Activated naive CD8-positive, alpha-beta T cell treated with anti-CD3 and anti-CD28 coated beads for 36 hours (primary cell): Measurements from ENCODE around the gene ADGRV1. TPM values are rescaled to one million over a fixed set of nuclear protein-coding genes. Genes with fewer than 3 reads are reported as not detected.
"Not testable (repeated sequence)": the region's sequence is repeated elsewhere in the genome, so short reads cannot be mapped to it uniquely, and the experiment has no call there.

ENCODE experiments used
- DNase-seq: peaks from one replicate; pipeline ENCODE4 v3.0.0; 2021
- H3K27ac Mint-ChIP-seq: one replicate; pipeline ENCODE4 v1.8.0; 2022; ENCODE audit warnings: mild to moderate bottlenecking, moderate library complexity, mixed read lengths
- H3K27me3 Mint-ChIP-seq: one replicate; pipeline ENCODE4 v1.8.0; 2022; ENCODE audit warnings: mild to moderate bottlenecking, mixed read lengths
- H3K36me3 Mint-ChIP-seq: one replicate; pipeline ENCODE4 v1.8.0; 2021; ENCODE audit warnings: mild to moderate bottlenecking, mixed read lengths
- H3K4me1 Mint-ChIP-seq: one replicate; pipeline ENCODE4 v1.8.0; 2021; ENCODE audit warnings: mixed read lengths
- H3K4me3 Mint-ChIP-seq: one replicate; pipeline ENCODE4 v1.8.0; 2022; ENCODE audit warnings: mild to moderate bottlenecking, moderate library complexity, mixed read lengths
- H3K9me3 Mint-ChIP-seq: one replicate; pipeline ENCODE4 v1.8.0; 2022; ENCODE audit warnings: mixed read lengths
- total RNA-seq, 2 experiments: library from RNA; stranded (reverse); gene quantifications; one replicate each; pipeline ENCODE4 v1.2.3, GENCODE V29; 2021

Gene ADGRV1
- total RNA-seq, 2 experiments from 2014 or later, result 0.14 TPM; not detected in 1

GRCh38 chr5:90640484-90641059 is 82.0 kb downstream of the ADGRV1 start:
- H3K9me3 Mint-ChIP-seq, result no peaks in the 10 kb centered on the region
- no peak overlapping the region for H3K4me3 Mint-ChIP-seq
- H3K36me3 Mint-ChIP-seq, result no peaks in the 10 kb centered on the region
- H3K4me1 Mint-ChIP-seq, result no peaks in the 10 kb centered on the region
- no peak overlapping the region for H3K27ac Mint-ChIP-seq
- peaks cover 5% of the 10 kb centered on the region for H3K27me3 Mint-ChIP-seq
- DNase-seq, result no peak

GRCh38 chr5:90641528-90641927 is 82.9 kb downstream of the ADGRV1 start:
- H3K36me3 Mint-ChIP-seq, result no peaks in the 10 kb centered on the region
- no peaks in the 10 kb centered on the region for H3K4me1 Mint-ChIP-seq
- peaks cover 5% of the 10 kb centered on the region for H3K27me3 Mint-ChIP-seq
- no peak overlapping the region for H3K27ac Mint-ChIP-seq
- no peaks in the 10 kb centered on the region for H3K9me3 Mint-ChIP-seq
- DNase-seq, result no peak
- no peak overlapping the region for H3K4me3 Mint-ChIP-seq

GRCh38 chr5:90642706-90643229 is 84.2 kb downstream of the ADGRV1 start:
- no peaks in the 10 kb centered on the region for H3K36me3 Mint-ChIP-seq
- peaks cover 5% of the 10 kb centered on the region for H3K27me3 Mint-ChIP-seq
- no peaks in the 10 kb centered on the region for H3K4me1 Mint-ChIP-seq
- DNase-seq, result no peak
- no peak overlapping the region for H3K4me3 Mint-ChIP-seq
- H3K9me3 Mint-ChIP-seq, result no peaks in the 10 kb centered on the region
- H3K27ac Mint-ChIP-seq, result no peak overlapping the region

- H3K36me3 Mint-ChIP-seq, result no peaks in the 10 kb centered on the region
- peaks cover 10% of the 10 kb centered on the region for H3K27me3 Mint-ChIP-seq
- H3K27ac Mint-ChIP-seq, result no peak overlapping the region
- no peak overlapping the region for H3K4me3 Mint-ChIP-seq
- DNase-seq, result no peak
- H3K9me3 Mint-ChIP-seq, result no peaks in the 10 kb centered on the region
- H3K4me1 Mint-ChIP-seq, result no peaks in the 10 kb centered on the region
Measured at GRCh38 chr5:90644132-90644531, 85.5 kb downstream of the ADGRV1 start.

GRCh38 chr5:90645024-90645610 is 86.5 kb downstream of the ADGRV1 start:
- H3K4me3 Mint-ChIP-seq, result no peak overlapping the region
- no peaks in the 10 kb centered on the region for H3K9me3 Mint-ChIP-seq
- no peak overlapping the region for H3K27ac Mint-ChIP-seq
- no peaks in the 10 kb centered on the region for H3K36me3 Mint-ChIP-seq
- H3K27me3 Mint-ChIP-seq, result peaks cover 10% of the 10 kb centered on the region
- no peaks in the 10 kb centered on the region for H3K4me1 Mint-ChIP-seq
- no peak for DNase-seq

GRCh38 chr5:90650767-90651166 is 92.2 kb downstream of the ADGRV1 start:
- Mint-ChIP-seq H3K27me3 (peaks cover 5% of the 10 kb centered on the region), H3K4me1 (no peaks in the 10 kb centered on the region), H3K4me3 (no peak overlapping the region), H3K36me3 (no peaks in the 10 kb centered on the region), H3K9me3 (no peaks in the 10 kb centered on the region), H3K27ac (no peak overlapping the region)
- DNase-seq, result no peak

GRCh38 chr5:90654215-90654614 is 95.6 kb downstream of the ADGRV1 start:
- Mint-ChIP-seq H3K27me3 (no peaks in the 10 kb centered on the region), H3K36me3 (no peaks in the 10 kb centered on the region), H3K4me3 (no peak overlapping the region), H3K4me1 (no peaks in the 10 kb centered on the region), H3K9me3 (no peaks in the 10 kb centered on the region), H3K27ac (no peak overlapping the region)
- DNase-seq, result no peak

GRCh38 chr5:90655423-90655822 is 96.8 kb downstream of the ADGRV1 start:
- H3K4me3 Mint-ChIP-seq, result no peak overlapping the region

GRCh38 chr5:90657030-90657429 is 98.4 kb downstream of the ADGRV1 start:
- no peaks in the 10 kb centered on the region for H3K4me1 Mint-ChIP-seq
- H3K36me3 Mint-ChIP-seq, result no peaks in the 10 kb centered on the region
- no peak overlapping the region for H3K27ac Mint-ChIP-seq
- H3K27me3 Mint-ChIP-seq, result no peaks in the 10 kb centered on the region
- no peak overlapping the region for H3K4me3 Mint-ChIP-seq
- DNase-seq, result no peak
- H3K9me3 Mint-ChIP-seq, result no peaks in the 10 kb centered on the region

More at GRCh38 chr5:90655423-90655822, 96.8 kb downstream of the ADGRV1 start:
- Mint-ChIP-seq H3K27ac (no peak overlapping the region), H3K9me3 (no peaks in the 10 kb centered on the region), H3K36me3 (no peaks in the 10 kb centered on the region), H3K27me3 (no peaks in the 10 kb centered on the region), H3K4me1 (no peaks in the 10 kb centered on the region)
- no peak for DNase-seq

- Mint-ChIP-seq H3K36me3 (no peaks in the 10 kb centered on the region), H3K9me3 (no peaks in the 10 kb centered on the region), H3K4me1 (no peaks in the 10 kb centered on the region), H3K4me3 (no peak overlapping the region), H3K27me3 (no peaks in the 10 kb centered on the region), H3K27ac (no peak overlapping the region)
- no peak for DNase-seq
Measured at GRCh38 chr5:90657788-90658187, 99.2 kb downstream of the ADGRV1 start.

- H3K4me1 Mint-ChIP-seq, result no peaks in the 10 kb centered on the region
- H3K27ac Mint-ChIP-seq, result no peak overlapping the region
- no peaks in the 10 kb centered on the region for H3K9me3 Mint-ChIP-seq
- H3K4me3 Mint-ChIP-seq, result no peak overlapping the region
- DNase-seq, result no peak
- no peaks in the 10 kb centered on the region for H3K36me3 Mint-ChIP-seq
- H3K27me3 Mint-ChIP-seq, result no peaks in the 10 kb centered on the region
Measured at GRCh38 chr5:90658620-90659019, 100.0 kb downstream of the ADGRV1 start.

- DNase-seq, H3K27me3 Mint-ChIP-seq, H3K4me3 Mint-ChIP-seq, H3K9me3 Mint-ChIP-seq, H3K36me3 Mint-ChIP-seq, H3K4me1 Mint-ChIP-seq, H3K27ac Mint-ChIP-seq: not testable (repeated sequence)
Measured at GRCh38 chr5:90668079-90668565, 109.5 kb downstream of the ADGRV1 start.

- Mint-ChIP-seq H3K27ac (no peak overlapping the region), H3K36me3 (no peaks in the 10 kb centered on the region), H3K9me3 (no peaks in the 10 kb centered on the region), H3K4me3 (no peak overlapping the region), H3K27me3 (no peaks in the 10 kb centered on the region), H3K4me1 (no peaks in the 10 kb centered on the region)
- DNase-seq, result no peak
Measured at GRCh38 chr5:90675222-90675621, 116.6 kb downstream of the ADGRV1 start.

GRCh38 chr5:90680921-90681563 is 122.4 kb downstream of the ADGRV1 start:
- H3K27ac Mint-ChIP-seq, result no peak overlapping the region
- no peak for DNase-seq
- no peaks in the 10 kb centered on the region for H3K9me3 Mint-ChIP-seq
- no peaks in the 10 kb centered on the region for H3K4me1 Mint-ChIP-seq
- no peaks in the 10 kb centered on the region for H3K27me3 Mint-ChIP-seq
- no peak overlapping the region for H3K4me3 Mint-ChIP-seq
- no peaks in the 10 kb centered on the region for H3K36me3 Mint-ChIP-seq

- H3K36me3 Mint-ChIP-seq, result no peaks in the 10 kb centered on the region
- H3K27ac Mint-ChIP-seq, result no peak overlapping the region
- no peaks in the 10 kb centered on the region for H3K9me3 Mint-ChIP-seq
- DNase-seq, result no peak
- H3K4me1 Mint-ChIP-seq, result no peaks in the 10 kb centered on the region
- H3K4me3 Mint-ChIP-seq, result no peak overlapping the region
- H3K27me3 Mint-ChIP-seq, result no peaks in the 10 kb centered on the region
Measured at GRCh38 chr5:90682278-90682677, 123.7 kb downstream of the ADGRV1 start.
